Activated CD4-positive, alpha-beta T cell treated with anti-CD3 and anti-CD28 coated beads, Interleukin-2, amount 50 U/mL, for 16 hours (primary cell): Measurements from ENCODE around the gene SH3RF3.
"Not testable (repeated sequence)": the region's sequence is repeated elsewhere in the genome, so short reads cannot be mapped to it uniquely, and the experiment has no call there.

Experiments used
- DNase-seq: peaks from one replicate; pipeline ENCODE4 v3.0.0-alpha.2; 2020

Gene SH3RF3

DNA sequence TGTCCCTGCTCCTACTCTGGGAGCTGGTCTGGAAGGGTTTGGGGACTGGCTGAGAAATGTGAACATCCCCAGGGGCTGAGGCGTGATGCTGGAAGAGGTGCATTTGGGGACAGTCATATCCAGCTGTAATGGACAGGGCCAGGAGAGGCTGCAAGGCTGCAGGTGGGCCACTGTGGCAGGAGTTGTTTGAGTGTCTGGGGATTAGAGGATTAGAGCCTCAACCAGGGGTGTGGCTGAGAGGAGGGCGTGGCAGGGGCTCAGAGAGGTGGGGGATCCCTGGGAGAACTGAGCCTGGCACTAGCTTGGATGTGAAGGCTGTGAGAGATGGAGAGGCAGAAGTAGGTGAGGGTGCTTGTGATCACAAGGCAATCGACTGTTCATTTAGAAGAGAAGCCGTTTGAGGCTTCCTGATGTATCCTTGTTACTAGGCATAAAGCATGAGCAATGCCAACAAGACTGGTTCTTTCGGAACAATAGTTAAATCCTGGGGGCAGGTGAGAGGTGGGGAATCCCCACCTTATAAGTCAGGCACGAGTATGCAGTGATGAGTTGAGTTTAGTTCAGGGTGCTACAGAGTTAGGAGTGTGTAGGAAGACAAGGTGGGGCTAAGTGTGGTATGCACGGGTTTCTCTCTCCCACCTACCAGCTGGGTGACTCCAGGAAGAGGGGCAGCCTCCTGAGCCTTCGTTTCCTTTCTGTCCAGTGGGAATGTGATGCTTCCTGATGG is 31.9 kb downstream of the SH3RF3 start:
- DNase-seq, result no peak

- not testable (repeated sequence) for DNase-seq
Observed at GRCh38 chr2:109162367-109162766, 33.4 kb downstream of the SH3RF3 start.

DNA sequence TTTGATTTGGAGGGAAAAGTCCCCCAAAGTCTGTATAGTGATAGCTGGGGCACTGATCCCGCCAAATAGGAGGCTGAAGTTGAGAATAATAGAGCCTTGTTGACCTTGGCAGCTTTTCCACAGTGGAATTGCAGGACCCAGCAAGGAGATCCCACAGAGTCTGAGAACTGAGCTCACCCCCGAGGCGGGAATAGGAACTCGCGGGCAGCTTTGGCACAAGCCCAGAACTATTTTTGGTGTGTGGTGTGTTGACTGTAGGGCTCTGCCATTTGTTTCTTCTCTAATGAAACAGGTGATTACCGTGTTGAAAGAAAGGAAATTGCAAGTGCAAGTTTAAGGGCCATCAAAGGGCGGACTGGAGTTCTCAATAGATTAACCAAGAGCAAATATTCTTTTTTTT is 34.0 kb downstream of the SH3RF3 start:
- no peak for DNase-seq

DNA sequence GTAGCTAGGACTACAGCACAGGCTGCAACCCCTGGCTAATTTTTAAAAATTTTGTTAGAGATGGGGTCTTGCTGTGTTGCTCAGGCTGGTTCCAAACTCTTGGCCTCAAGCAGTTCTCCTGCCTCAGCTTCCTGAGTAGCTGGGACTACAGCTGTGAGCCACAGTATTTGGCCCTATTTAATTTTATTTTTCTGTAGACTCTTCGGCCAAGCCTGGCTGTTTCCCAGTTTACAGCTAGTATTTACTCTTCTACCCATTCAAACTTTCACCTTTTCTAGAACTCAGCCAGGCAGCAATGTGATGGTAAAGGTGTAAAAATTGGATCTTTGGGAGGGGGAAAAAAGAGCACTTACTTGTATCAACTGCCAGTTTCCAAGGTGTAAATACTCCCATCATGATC is 35.3 kb downstream of the SH3RF3 start:
- DNase-seq, result no peak

DNA sequence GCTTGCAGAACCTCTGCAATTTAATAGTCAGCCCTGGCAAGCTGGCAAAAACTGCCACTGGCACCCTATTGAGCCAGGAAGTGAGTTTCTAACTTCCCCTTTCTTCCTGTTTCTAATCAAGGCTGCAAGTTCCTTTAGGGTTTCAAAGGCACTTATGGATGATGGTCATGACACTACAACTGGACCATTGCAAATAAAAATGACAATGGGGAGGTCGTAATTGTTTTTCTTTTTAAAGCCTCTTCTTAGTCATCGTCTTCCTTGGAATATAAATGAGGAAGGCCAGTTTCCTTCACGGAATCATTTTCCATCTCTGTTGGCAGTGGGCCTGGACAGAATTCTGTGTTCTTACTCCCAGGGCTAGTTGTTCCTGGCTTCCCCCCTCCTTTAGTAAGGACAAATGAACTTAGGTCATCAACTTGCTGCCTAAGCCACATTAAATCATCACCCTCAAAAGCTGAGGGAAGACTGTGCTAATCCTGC is 35.8 kb downstream of the SH3RF3 start:
- no peak for DNase-seq

DNA sequence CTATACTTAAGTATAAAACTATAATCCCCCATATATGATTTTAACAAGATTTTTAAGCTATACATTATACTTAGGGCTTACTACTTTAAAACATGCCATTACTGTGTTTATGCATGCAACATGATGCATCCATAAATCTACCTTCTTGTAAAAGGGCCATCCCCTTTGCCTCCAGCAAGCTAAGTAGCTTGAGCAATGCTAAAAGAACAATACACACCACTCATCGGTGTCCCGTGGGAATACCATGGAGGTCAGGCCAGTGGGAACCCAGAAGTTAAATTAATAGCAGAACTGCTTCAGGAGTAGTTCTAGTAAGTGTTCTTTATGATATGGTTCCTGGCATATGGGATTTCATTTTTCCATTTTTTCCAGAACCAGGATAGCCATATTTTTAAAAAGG is 37.8 kb downstream of the SH3RF3 start:
- no peak for DNase-seq

DNA sequence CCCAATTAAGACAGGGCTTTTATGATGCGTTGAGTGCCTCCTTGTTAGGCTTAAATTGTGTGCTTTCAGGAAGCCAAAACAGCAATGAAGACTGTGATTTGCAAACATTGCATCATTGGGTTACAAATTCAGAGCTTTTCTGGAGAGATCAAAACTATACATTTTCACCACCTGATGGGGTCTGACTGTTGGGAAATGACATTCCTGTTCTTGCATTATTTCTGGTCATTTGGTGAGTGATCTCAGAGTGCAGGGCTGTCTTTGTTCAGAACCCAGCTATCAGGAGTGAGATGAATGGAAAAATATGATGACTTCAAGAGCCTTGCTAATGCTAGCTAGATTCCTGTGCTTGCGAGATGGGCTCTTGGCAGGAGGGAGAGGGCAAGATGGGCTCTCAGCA is 39.1 kb downstream of the SH3RF3 start:
- no peak for DNase-seq

GRCh38 chr2:109168716-109169115 is 39.7 kb downstream of the SH3RF3 start:
- no peak for DNase-seq

DNA sequence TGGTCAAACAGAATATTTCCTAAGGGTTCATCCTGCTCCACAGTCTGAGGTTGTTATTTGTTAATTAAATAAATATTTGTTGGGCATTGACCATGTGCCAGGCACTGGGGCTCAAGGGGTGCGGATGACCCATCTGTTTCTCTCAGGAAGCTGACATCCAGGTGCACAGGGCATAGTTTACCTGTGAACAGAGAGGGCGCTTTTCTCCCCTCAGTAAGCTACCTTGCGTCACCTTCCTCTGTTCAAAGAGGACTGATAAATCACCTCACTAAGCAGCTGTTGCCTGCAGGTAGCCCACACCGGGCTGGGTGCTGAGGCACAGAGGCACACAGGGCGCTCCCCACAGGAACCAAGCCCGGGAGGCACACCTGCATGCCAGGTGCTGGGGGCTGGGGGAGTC is 41.6 kb downstream of the SH3RF3 start:
- no peak for DNase-seq

DNA sequence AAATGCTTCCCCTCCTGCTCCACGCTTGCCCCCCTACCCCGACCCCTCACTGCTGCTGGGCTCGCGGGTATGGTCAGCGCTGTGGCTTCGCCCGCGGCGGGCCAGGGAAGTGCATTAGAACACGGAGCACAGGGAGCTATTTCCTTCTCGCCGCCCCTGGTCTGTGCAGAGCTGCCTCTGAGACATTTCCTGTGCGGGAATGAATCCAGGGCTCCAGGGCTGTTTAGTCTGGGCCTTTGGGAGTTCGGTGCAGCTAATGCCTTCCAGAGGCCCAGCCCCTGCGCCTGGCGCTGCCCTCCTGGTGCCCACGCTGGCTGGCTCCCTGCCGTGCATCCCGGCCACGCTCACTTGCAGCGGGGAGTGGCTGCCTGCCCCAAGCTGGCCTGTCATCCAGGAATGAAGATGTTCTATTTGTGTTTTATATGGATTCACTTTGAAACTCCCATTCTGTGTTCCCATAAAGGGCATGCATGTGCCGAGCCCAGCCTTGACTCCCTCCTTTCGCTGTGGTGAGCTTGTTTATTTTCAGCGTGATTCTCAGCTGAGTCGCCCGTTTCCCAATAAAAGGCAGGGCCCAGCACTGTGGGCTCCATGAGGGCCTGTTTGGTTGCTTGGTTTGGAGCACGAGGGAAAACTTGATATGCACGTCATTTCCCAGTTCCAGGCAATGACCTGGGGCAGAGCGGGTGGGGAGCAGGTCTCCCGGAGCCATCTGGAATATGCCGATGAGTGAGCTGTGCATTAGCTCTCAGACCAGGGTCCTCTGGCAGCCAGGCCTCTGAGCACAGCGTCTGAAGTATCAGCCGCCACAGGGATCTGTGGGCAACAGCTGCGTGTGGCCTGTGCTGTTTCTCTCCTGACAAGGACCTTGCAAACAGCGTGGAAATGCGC is 42.7 kb downstream of the SH3RF3 start:
- no peak for DNase-seq

DNA sequence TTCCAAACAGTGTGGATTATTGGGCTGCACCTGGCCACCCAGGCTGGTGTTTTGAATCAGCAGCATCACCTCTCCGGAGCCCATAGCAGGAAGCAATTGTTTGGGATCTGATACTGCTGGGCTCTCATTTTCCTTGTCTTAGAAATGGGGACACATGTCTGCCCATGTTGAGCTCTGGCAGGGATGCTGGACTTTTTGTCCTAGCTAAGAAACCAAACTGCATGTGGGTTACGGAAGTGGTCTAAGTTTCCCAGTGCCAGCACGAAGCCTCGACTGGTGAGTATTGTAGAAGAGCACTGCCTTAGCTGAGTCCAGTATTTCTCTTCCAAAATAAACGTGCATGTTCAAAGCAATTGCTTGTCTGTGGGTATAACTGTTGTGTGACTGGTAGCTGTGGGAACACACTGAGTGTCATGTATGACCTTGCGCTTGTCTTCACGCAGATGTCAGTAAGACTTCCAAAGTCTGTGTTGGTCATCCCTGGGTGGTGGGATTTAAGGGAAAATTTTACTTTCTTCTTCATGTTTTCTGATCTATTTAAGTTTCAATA is 43.6 kb downstream of the SH3RF3 start:
- no peak for DNase-seq

DNA sequence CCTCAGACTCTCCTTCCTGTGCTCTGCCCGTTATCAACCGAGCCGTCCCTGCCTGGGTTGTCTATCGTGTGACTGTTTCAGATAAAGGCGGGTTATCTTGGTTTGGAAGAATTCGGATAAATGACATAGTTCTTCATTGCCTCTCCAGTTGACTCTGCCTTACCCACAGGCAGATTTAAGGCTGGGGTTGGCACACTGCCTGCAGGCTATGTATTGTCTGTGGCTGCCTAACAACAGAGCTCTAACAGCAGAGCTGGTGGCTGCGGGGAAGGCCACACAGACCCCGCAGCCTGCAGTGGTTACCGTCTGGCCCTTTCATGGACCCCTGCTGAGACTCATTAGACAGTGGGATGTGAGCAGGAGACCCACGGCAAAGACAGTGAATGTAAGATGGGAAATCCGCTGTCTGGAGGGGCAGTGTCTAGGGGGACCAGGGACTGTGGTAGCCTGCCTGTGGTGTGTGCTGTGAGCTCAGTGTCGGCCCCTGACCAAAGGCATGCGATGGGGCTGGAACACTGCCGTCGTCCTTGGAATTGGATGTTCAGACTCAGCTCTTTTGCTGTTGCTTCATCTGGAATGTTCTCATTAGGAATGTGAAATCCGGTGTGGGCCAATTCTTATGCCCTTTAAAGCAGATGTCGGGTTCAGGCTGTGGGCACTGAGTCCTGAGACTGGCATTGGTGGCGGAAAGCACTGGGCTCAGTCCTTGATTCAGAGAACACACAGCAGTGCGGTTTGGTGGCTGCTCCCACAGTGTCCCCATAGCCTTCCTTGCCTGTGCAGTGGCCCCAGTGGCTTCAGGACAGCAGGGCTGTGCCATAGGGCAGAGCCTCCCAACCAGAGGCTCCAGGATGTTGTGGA is 44.5 kb downstream of the SH3RF3 start:
- no peak for DNase-seq

GRCh38 chr2:109174214-109174613 is 45.2 kb downstream of the SH3RF3 start:
- DNase-seq, result no peak

DNA sequence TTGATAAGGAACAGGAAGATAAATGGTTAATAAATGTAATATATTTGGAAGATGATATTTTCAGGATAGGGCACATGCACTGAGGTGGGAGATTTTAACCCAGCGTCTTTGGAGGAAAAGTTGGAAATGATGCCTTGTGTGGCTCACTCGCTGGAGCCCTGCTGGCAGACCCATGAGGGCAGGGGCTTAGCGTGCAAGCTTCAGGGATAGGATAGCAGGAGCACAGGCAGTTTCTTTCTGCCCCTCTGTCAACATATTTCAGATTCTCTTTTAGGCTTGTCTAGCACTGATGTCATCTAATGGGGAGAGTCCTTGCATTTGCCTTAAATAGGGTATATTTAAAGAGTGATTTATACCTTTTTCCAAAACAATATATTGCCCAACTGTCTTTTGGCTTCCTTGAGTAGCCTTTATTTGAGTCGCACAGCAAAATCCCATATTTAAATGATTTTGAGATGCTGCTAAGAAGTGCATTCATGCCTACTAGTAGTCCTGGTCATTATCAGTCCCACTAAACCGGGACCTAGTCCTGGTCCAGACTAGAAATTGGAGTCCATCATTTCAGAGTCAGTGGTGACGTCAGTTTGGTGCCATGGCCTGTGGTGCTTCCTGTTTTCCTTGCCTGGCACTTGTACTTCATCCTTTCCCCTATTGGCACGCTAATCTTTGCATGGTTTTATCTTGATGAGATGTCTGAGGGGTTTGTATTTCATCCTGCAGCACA is 45.8 kb downstream of the SH3RF3 start:
- no peak for DNase-seq

GRCh38 chr2:109175350-109175678 is 46.3 kb downstream of the SH3RF3 start:
- DNase-seq, result no peak

- no peak for DNase-seq
Observed at GRCh38 chr2:109176928-109177327, 47.9 kb downstream of the SH3RF3 start.

GRCh38 chr2:109177635-109178034 is 48.6 kb downstream of the SH3RF3 start:
- no peak for DNase-seq

- DNase-seq, result no peak
Observed at GRCh38 chr2:109178968-109179367, 50.0 kb downstream of the SH3RF3 start.

DNA sequence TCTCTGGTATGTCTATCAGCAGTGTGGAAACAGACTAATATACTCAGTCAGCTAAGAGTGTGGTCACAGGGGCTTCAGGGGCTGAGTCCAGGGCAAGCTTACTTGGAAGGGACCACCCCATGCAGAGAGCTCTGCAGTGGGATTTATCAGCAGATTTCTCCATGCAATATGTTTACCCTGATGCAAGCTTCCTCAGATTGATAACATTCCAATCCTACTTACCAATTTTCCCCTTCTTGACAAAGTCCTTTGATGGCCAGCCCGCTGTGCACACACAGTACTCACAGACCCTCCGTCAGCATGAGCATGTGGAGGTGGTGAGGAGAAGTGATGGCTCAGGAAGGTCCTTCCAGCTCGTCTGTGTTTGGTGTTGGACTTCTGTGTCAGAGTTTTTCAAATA is 51.8 kb downstream of the SH3RF3 start:
- no peak for DNase-seq

GRCh38 chr2:109182426-109182825 is 53.4 kb downstream of the SH3RF3 start:
- no peak for DNase-seq

GRCh38 chr2:109183871-109184270 is 54.9 kb downstream of the SH3RF3 start:
- DNase-seq, result no peak

GRCh38 chr2:109184368-109184767 is 55.4 kb downstream of the SH3RF3 start:
- no peak for DNase-seq
